ENCODE results near the gene SPTBN1. TPM values are rescaled to one million over a fixed set of nuclear protein-coding genes. Genes with fewer than 3 reads are reported as not detected.
"Not testable (repeated sequence)": the region's sequence is repeated elsewhere in the genome, so short reads cannot be mapped to it uniquely, and the experiment has no call there.

SPTBN1 gene
- total and polyA plus RNA-seq, 5 donors: 141 to 348 (median 331) TPM

- ATAC-seq; DNase-seq; H3K27ac ChIP-seq (ENCODE audit: low read length): not testable (repeated sequence)
Observed at GRCh38 chr2:54485756-54486155, 29.6 kb downstream of the SPTBN1 start.

GRCh38 chr2:54486766-54487165 is 30.6 kb downstream of the SPTBN1 start:
- intact Hi-C loops (cut with DNase I): no loop called here
- H3K27ac ChIP-seq (ENCODE audit: low read length): no peak overlapping the region
- peaks cover 31% of the 10 kb centered on the region for H3K4me1 ChIP-seq (ENCODE audit: control insufficient read depth, insufficient read depth, low read length)

More at GRCh38 chr2:54485756-54486155, 29.6 kb downstream of the SPTBN1 start:
- WGBS: 97% methylated on average over 35 of the region's 35 CpGs
- H3K4me3 ChIP-seq (ENCODE audit: low read length); intact Hi-C loops (cut with DNase I); H3K9me3 ChIP-seq (ENCODE audit: control insufficient read depth, low read length); H3K27me3 ChIP-seq (ENCODE audit: control insufficient read depth, insufficient read depth): not testable (repeated sequence)
- H3K4me1 ChIP-seq (ENCODE audit: control insufficient read depth, insufficient read depth, low read length): peaks cover 27% of the 10 kb centered on the region

GRCh38 chr2:54490863-54491262 is 34.7 kb downstream of the SPTBN1 start:
- no peak for ATAC-seq
- H3K27me3 ChIP-seq (ENCODE audit: control insufficient read depth, insufficient read depth): no peaks in the 10 kb centered on the region
- WGBS: 47% methylated on average over 2 of the region's 2 CpGs
- H3K4me1 ChIP-seq (ENCODE audit: control insufficient read depth, insufficient read depth, low read length): peaks cover 23% of the 10 kb centered on the region
- DNase-seq: no peak
- peak overlapping the region; percentile 32 for H3K27ac ChIP-seq (ENCODE audit: low read length)
- no peak overlapping the region for H3K4me3 ChIP-seq (ENCODE audit: low read length)
- intact Hi-C loops (cut with DNase I): no loop called here
- H3K9me3 ChIP-seq (ENCODE audit: control insufficient read depth, low read length): no peaks in the 10 kb centered on the region

More at GRCh38 chr2:54486766-54487165, 30.6 kb downstream of the SPTBN1 start:
- WGBS: 58% methylated on average over 4 of the region's 4 CpGs
- no peak overlapping the region for H3K4me3 ChIP-seq (ENCODE audit: low read length)
- ATAC-seq (no peak), DNase-seq (no peak)
- H3K9me3 ChIP-seq (ENCODE audit: control insufficient read depth, low read length): no peaks in the 10 kb centered on the region
- no peaks in the 10 kb centered on the region for H3K27me3 ChIP-seq (ENCODE audit: control insufficient read depth, insufficient read depth)

- Histone ChIP-seq H3K4me1 (ENCODE audit: control insufficient read depth, insufficient read depth, low read length) (peaks cover 23% of the 10 kb centered on the region), H3K27me3 (ENCODE audit: control insufficient read depth, insufficient read depth) (no peaks in the 10 kb centered on the region), H3K9me3 (ENCODE audit: control insufficient read depth, low read length) (no peaks in the 10 kb centered on the region), H3K4me3 (ENCODE audit: low read length) (no peak overlapping the region), H3K27ac (ENCODE audit: low read length) (no peak overlapping the region)
- ATAC-seq (no peak), DNase-seq (no peak)
- intact Hi-C loops (cut with DNase I): no loop called here
- WGBS: 51% methylated on average over 2 of the region's 2 CpGs
Observed at GRCh38 chr2:54492335-54492734, 36.2 kb downstream of the SPTBN1 start.

- intact Hi-C loops (cut with DNase I): no loop called here
- Histone ChIP-seq H3K4me3 (ENCODE audit: low read length) (no peak overlapping the region), H3K27me3 (ENCODE audit: control insufficient read depth, insufficient read depth) (no peaks in the 10 kb centered on the region), H3K9me3 (ENCODE audit: control insufficient read depth, low read length) (no peaks in the 10 kb centered on the region), H3K4me1 (ENCODE audit: control insufficient read depth, insufficient read depth, low read length) (peaks cover 23% of the 10 kb centered on the region), H3K27ac (ENCODE audit: low read length) (no peak overlapping the region)
- no peak for ATAC-seq
- no peak for DNase-seq
- WGBS: 52% methylated on average over 3 of the region's 3 CpGs
Observed at GRCh38 chr2:54494087-54494486, 38.0 kb downstream of the SPTBN1 start.

- Histone ChIP-seq H3K27ac (ENCODE audit: low read length) (no peak overlapping the region), H3K9me3 (ENCODE audit: control insufficient read depth, low read length) (no peaks in the 10 kb centered on the region), H3K27me3 (ENCODE audit: control insufficient read depth, insufficient read depth) (no peaks in the 10 kb centered on the region), H3K4me1 (ENCODE audit: control insufficient read depth, insufficient read depth, low read length) (peaks cover 21% of the 10 kb centered on the region), H3K4me3 (ENCODE audit: low read length) (no peak overlapping the region)
- 64% methylated on average over 4 of the region's 4 CpGs for WGBS
- DNase-seq (no peak), ATAC-seq (no peak)
- intact Hi-C loops (cut with DNase I): no loop called here
Observed at GRCh38 chr2:54496920-54497319, 40.8 kb downstream of the SPTBN1 start.

GRCh38 chr2:54497763-54498680 is 41.9 kb downstream of the SPTBN1 start:
- Histone ChIP-seq H3K4me3 (ENCODE audit: low read length) (no peak overlapping the region), H3K27ac (ENCODE audit: low read length) (no peak overlapping the region)

GRCh38 chr2:54499661-54500060 is 43.5 kb downstream of the SPTBN1 start:
- H3K27me3 ChIP-seq (ENCODE audit: control insufficient read depth, insufficient read depth): no peaks in the 10 kb centered on the region
- no peak overlapping the region for H3K4me3 ChIP-seq (ENCODE audit: low read length)
- ATAC-seq (peak in 1 of 2 donors; percentile 42), DNase-seq (no peak)
- H3K27ac ChIP-seq (ENCODE audit: low read length): no peak overlapping the region
- no peaks in the 10 kb centered on the region for H3K9me3 ChIP-seq (ENCODE audit: control insufficient read depth, low read length)
- intact Hi-C loops (cut with DNase I): loop anchor here in 1 of 4 donors (10.0 kb wide), 1 partner anchor 295 kb away; no protein-coding TSS in a partner anchor
- WGBS: 42% methylated on average over 2 of the region's 2 CpGs
- H3K4me1 ChIP-seq (ENCODE audit: control insufficient read depth, insufficient read depth, low read length): peaks cover 29% of the 10 kb centered on the region

More at GRCh38 chr2:54497763-54498680, 41.9 kb downstream of the SPTBN1 start:
- DNase-seq (peak in 1 of 3 donors; percentile 61), ATAC-seq (peak; percentile 59 to 63)
- Histone ChIP-seq H3K9me3 (ENCODE audit: control insufficient read depth, low read length) (no peaks in the 10 kb centered on the region), H3K27me3 (ENCODE audit: control insufficient read depth, insufficient read depth) (no peaks in the 10 kb centered on the region), H3K4me1 (ENCODE audit: control insufficient read depth, insufficient read depth, low read length) (peaks cover 24% of the 10 kb centered on the region)
- intact Hi-C loops (cut with DNase I): no loop called here
- WGBS: 50% methylated on average over 8 of the region's 8 CpGs

GRCh38 chr2:54500404-54501205 is 44.5 kb downstream of the SPTBN1 start:
- H3K27ac ChIP-seq (ENCODE audit: low read length): peak overlapping the region; percentile 65
- intact Hi-C loops (cut with DNase I): loop anchor here in 1 of 4 donors (10.0 kb wide), 1 partner anchor 296 kb away; no protein-coding TSS in a partner anchor
- no peak overlapping the region for H3K4me3 ChIP-seq (ENCODE audit: low read length)
- peak; percentile 51 to 82 (median 72) for DNase-seq
- peak; percentile 45 to 60 for ATAC-seq
- 39% methylated on average over 8 of the region's 8 CpGs for WGBS
- H3K4me1 ChIP-seq (ENCODE audit: control insufficient read depth, insufficient read depth, low read length): peaks cover 24% of the 10 kb centered on the region
- H3K27me3 ChIP-seq (ENCODE audit: control insufficient read depth, insufficient read depth): no peaks in the 10 kb centered on the region
- H3K9me3 ChIP-seq (ENCODE audit: control insufficient read depth, low read length): no peaks in the 10 kb centered on the region

GRCh38 chr2:54502731-54503130 is 46.6 kb downstream of the SPTBN1 start:
- Histone ChIP-seq H3K27ac (ENCODE audit: low read length) (peak overlapping the region; percentile 13), H3K4me3 (ENCODE audit: low read length) (no peak overlapping the region), H3K4me1 (ENCODE audit: control insufficient read depth, insufficient read depth, low read length) (peaks cover 24% of the 10 kb centered on the region), H3K9me3 (ENCODE audit: control insufficient read depth, low read length) (no peaks in the 10 kb centered on the region), H3K27me3 (ENCODE audit: control insufficient read depth, insufficient read depth) (no peaks in the 10 kb centered on the region)
- WGBS: 32% methylated on average over 2 of the region's 2 CpGs
- intact Hi-C loops (cut with DNase I): loop anchor here in 1 of 4 donors (10.0 kb wide), 1 partner anchor 298 kb away; no protein-coding TSS in a partner anchor
- DNase-seq: no peak
- no peak for ATAC-seq
